ENCODE results near the gene CARD9. TPM values are rescaled to one million over a fixed set of nuclear protein-coding genes. Genes with fewer than 3 reads are reported as not detected.

Gene CARD9
- total and polyA plus RNA-seq, 2 of the 8 experiments (the other 6 are each of a cell fraction or from before 2014, with no cell fraction given) = 0.15 to 1.1 TPM

DNA sequence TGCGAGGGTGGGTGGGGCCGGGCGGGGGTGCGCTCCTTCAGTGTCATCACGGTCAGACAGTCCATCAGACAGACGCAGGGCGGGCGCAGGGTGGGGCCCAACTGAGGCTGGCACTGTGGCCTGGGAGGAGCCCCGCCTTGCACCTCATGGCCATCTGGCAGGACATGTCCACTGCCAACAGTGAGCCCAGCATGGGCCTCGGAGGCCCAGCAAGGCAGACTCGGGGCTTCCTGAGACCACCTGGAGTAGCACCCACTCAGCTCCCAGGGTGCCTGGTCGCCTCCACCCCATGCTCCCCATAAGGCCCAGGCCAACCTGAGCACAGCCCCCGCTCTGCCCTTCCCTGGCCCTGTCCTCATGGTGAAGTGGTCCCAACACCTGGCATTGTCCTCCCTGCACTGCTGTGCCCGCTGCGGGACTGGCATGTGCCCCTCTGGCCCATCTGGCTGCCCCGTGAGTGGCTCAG lies 54.7 kb downstream of the CARD9 start:
- no peak overlapping the region for H2BK15ac ChIP-seq (ENCODE audit: low read length)
- no peaks in the 10 kb centered on the region for H3K79me2 ChIP-seq (ENCODE audit: control insufficient read depth in 1 of 2, insufficient read depth in 2 of 2, low read length in 2 of 2)
- no peak overlapping the region for H3K4me2 ChIP-seq (ENCODE audit: insufficient read depth in 1 of 2, low read depth in 2 of 2, low read length in 2 of 2)
- peak overlapping the region; percentile 18; the same call in 1 of the 2 replicates for H4K8ac ChIP-seq (ENCODE audit: extremely low read depth, insufficient read depth, low read length)
- DNase-seq (ENCODE audit: low read depth in 1 of 2, low spot score in 2 of 2) (no peak), FAIRE-seq (no peak)
- no peak overlapping the region for H3K56ac ChIP-seq (replicated peaks; ENCODE audit: insufficient read length, low read depth, low read length)
- 94% methylated on average over 8 of the region's 16 CpGs; no CpG with 5 or more reads in 1 of the 2 experiments for WGBS, 2 experiments (ENCODE audit: extremely low coverage in 1 of 2, insufficient coverage in 1 of 2, insufficient read length in 1 of 2, insufficient replicate concordance in 2 of 2, low coverage in 1 of 2, low lambda C conversion rate in 2 of 2, missing lambda C conversion rate in 1 of 2)
- no peaks in the 10 kb centered on the region for H3K4me1 ChIP-seq (replicated peaks in 1 of 4; ENCODE audit: control insufficient read depth in 3 of 4, insufficient read depth in 4 of 4, low read length in 3 of 4)
- no peaks in the 10 kb centered on the region for H3K36me3 ChIP-seq (ENCODE audit: control insufficient read depth in 2 of 4, insufficient read depth in 4 of 4, low read length in 3 of 4)
- no peak overlapping the region for H2BK5ac ChIP-seq (ENCODE audit: low read depth, low read length)
- no peak overlapping the region for H3K18ac ChIP-seq (ENCODE audit: extremely low read depth, low read length)
- H3K14ac ChIP-seq (ENCODE audit: insufficient read length) = no peak overlapping the region
- no peaks in the 10 kb centered on the region for H3K27me3 ChIP-seq (replicated peaks in 1 of 4; ENCODE audit: control insufficient read depth in 3 of 4, extremely low read depth in 1 of 4, insufficient read depth in 3 of 4, low read length in 3 of 4)
- H2AK5ac ChIP-seq (ENCODE audit: low read depth, low read length) = no peak overlapping the region
- peaks cover 2% of the 10 kb centered on the region; the same call in 1 of the 2 replicates for H3K23me2 ChIP-seq (ENCODE audit: low read depth, low read length)
- ChIA-PET CTCF (ENCODE audit: partially characterized antibody) (interaction anchor here (1.5 kb wide), 1 partner anchor 22 kb away, joined by 4 read pairs; no protein-coding TSS in a partner anchor), POLR2A (ENCODE audit: partially characterized antibody) (no interaction called here)
- no peak overlapping the region for H3K4me3 ChIP-seq (ENCODE audit: extremely low read depth in 1 of 4, insufficient read depth in 2 of 4, low read depth in 3 of 4, low read length in 4 of 4)
- no peaks in the 10 kb centered on the region for H3K79me1 ChIP-seq (ENCODE audit: low read depth, low read length)
- no peak overlapping the region for H3K23ac ChIP-seq (ENCODE audit: insufficient read length)
- no peak overlapping the region for H2BK120ac ChIP-seq (replicated peaks; ENCODE audit: low read depth, low read length)
- H3K4ac ChIP-seq (replicated peaks; ENCODE audit: insufficient read length, low read depth, low read length) = no peak overlapping the region
- no peaks in the 10 kb centered on the region for H4K20me1 ChIP-seq (replicated peaks in 1 of 2; ENCODE audit: control insufficient read depth in 1 of 2, insufficient read depth in 2 of 2, low read length in 2 of 2)
- no peak overlapping the region for H2BK20ac ChIP-seq (ENCODE audit: low read length)
- no peak overlapping the region for H3K27ac ChIP-seq (ENCODE audit: low read depth, low read length)
- H4K91ac ChIP-seq (replicated peaks; ENCODE audit: insufficient read length, low read length) = no peak overlapping the region
- H3K9ac ChIP-seq (replicated peaks in 1 of 4; ENCODE audit: extremely low read depth in 1 of 4, low read depth in 3 of 4, low read length in 3 of 4) = no peak overlapping the region
- no peak overlapping the region for H4K5ac ChIP-seq (ENCODE audit: insufficient read length, low read depth, low read length)
- H3K9me3 ChIP-seq (ENCODE audit: insufficient read depth in 2 of 2, low read depth in 1 of 2, low read length in 1 of 2) = peaks cover 13 to 19% of the 10 kb centered on the region in 2 experiments
- no peak overlapping the region for H2AFZ ChIP-seq (ENCODE audit: low read length)
- no peak overlapping the region for H2BK12ac ChIP-seq (ENCODE audit: low read depth, low read length)
- no peak for TF ChIP-seq CHD1 (IDR thresholded peaks at IDR 0.05; ENCODE audit: low read depth, low read length)
- no peak for TF ChIP-seq CREB1 (IDR thresholded peaks at IDR 0.05)
- TF ChIP-seq TAF1 (IDR thresholded peaks at IDR 0.05; ENCODE audit: low read depth, low read length) = no peak
- TF ChIP-seq, protein P1, sequence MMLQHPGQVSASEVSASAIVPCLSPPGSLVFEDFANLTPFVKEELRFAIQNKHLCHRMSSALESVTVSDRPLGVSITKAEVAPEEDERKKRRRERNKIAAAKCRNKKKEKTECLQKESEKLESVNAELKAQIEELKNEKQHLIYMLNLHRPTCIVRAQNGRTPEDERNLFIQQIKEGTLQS (IDR thresholded peaks at IDR 0.05; ENCODE audit: insufficient read depth, low read depth, low read length) = no peak
- no peak for TF ChIP-seq FOSL1 (IDR thresholded peaks at IDR 0.05; ENCODE audit: insufficient read depth, low read depth, low read length)
- no peak for TF ChIP-seq RFX5 (IDR thresholded peaks at IDR 0.05; ENCODE audit: borderline replicate concordance, low read depth, low read length)
